Osteocyte (in vitro differentiated cells): ENCODE data around the gene ZCCHC2. TPM values are rescaled to one million over a fixed set of nuclear protein-coding genes. Genes with fewer than 3 reads are reported as not detected.

ENCODE experiments used
- DNase-seq: peaks from one replicate; pipeline ENCODE4 v3.0.0; 2021; ENCODE audit warnings: mixed read lengths; ENCODE audit not compliant: unreplicated experiment; ENCODE audit errors: extremely low spot score
- H3K27ac Mint-ChIP-seq: one replicate; pipeline ENCODE4 v1.8.0; 2021; ENCODE audit warnings: mild to moderate bottlenecking, mixed read lengths; ENCODE audit not compliant: unreplicated experiment
- H3K27me3 Mint-ChIP-seq: one replicate; pipeline ENCODE4 v1.8.0; 2021; ENCODE audit warnings: mixed read lengths; ENCODE audit not compliant: unreplicated experiment
- H3K36me3 Mint-ChIP-seq: one replicate; pipeline ENCODE4 v1.8.0; 2021; ENCODE audit warnings: mixed read lengths; ENCODE audit not compliant: unreplicated experiment
- H3K4me1 Mint-ChIP-seq: one replicate; pipeline ENCODE4 v1.8.0; 2021; ENCODE audit warnings: mixed read lengths; ENCODE audit not compliant: unreplicated experiment
- H3K4me3 Mint-ChIP-seq: one replicate; pipeline ENCODE4 v1.8.0; 2021; ENCODE audit warnings: mild to moderate bottlenecking, moderate library complexity, mixed read lengths; ENCODE audit not compliant: unreplicated experiment
- H3K9me3 Mint-ChIP-seq: one replicate; pipeline ENCODE4 v1.8.0; 2021; ENCODE audit warnings: mixed read lengths; ENCODE audit not compliant: unreplicated experiment
- CTCF ChIP-seq: fragments of 200-600 bp; sonication (generic); IDR thresholded peaks from 2 replicates; pipeline ENCODE4 v1.5.0; 2021; ENCODE audit warnings: antibody characterized with exemption, mild to moderate bottlenecking, moderate library complexity
- total RNA-seq: library from RNA; stranded (reverse); gene quantifications from 2 replicates; pipeline ENCODE4 v1.2.1, GENCODE V29; 2021

ZCCHC2 gene
- total RNA-seq, 1 donor from 2014 or later = 11.2 TPM

- Mint-ChIP-seq H3K27ac (no peak overlapping the region), H3K36me3 (peaks cover 44% of the 10 kb centered on the region), H3K27me3 (no peaks in the 10 kb centered on the region)
Observed at GRCh38 chr18:62556397-62556796, 33.6 kb downstream of the ZCCHC2 start.

GRCh38 chr18:62558015-62558663 lies 35.3 kb downstream of the ZCCHC2 start:
- no peak for TF ChIP-seq CTCF
- no peak for DNase-seq
- Mint-ChIP-seq H3K27ac (no peak overlapping the region), H3K9me3 (no peaks in the 10 kb centered on the region), H3K36me3 (peaks cover 46% of the 10 kb centered on the region), H3K27me3 (no peaks in the 10 kb centered on the region), H3K4me3 (no peak overlapping the region), H3K4me1 (peaks cover 7% of the 10 kb centered on the region)

More at GRCh38 chr18:62556397-62556796, 33.6 kb downstream of the ZCCHC2 start:
- no peak for TF ChIP-seq CTCF
- Mint-ChIP-seq H3K4me3 (no peak overlapping the region), H3K4me1 (peaks cover 7% of the 10 kb centered on the region), H3K9me3 (no peaks in the 10 kb centered on the region)
- no peak for DNase-seq

- no peaks in the 10 kb centered on the region for H3K4me1 Mint-ChIP-seq
- TF ChIP-seq CTCF = no peak
- H3K4me3 Mint-ChIP-seq = no peak overlapping the region
- peaks cover 54% of the 10 kb centered on the region for H3K36me3 Mint-ChIP-seq
- no peak overlapping the region for H3K27ac Mint-ChIP-seq
- no peaks in the 10 kb centered on the region for H3K27me3 Mint-ChIP-seq
- DNase-seq = no peak
- no peaks in the 10 kb centered on the region for H3K9me3 Mint-ChIP-seq
Observed at GRCh38 chr18:62564044-62564443, 41.2 kb downstream of the ZCCHC2 start.

- Mint-ChIP-seq H3K4me3 (no peak overlapping the region), H3K27me3 (no peaks in the 10 kb centered on the region), H3K36me3 (peaks cover 65% of the 10 kb centered on the region), H3K27ac (no peak overlapping the region), H3K9me3 (no peaks in the 10 kb centered on the region), H3K4me1 (no peaks in the 10 kb centered on the region)
- no peak for DNase-seq
- TF ChIP-seq CTCF = peak; percentile 30
Observed at GRCh38 chr18:62566199-62566598, 43.4 kb downstream of the ZCCHC2 start.

GRCh38 chr18:62566818-62567217 lies 44.0 kb downstream of the ZCCHC2 start:
- no peak for DNase-seq
- Mint-ChIP-seq H3K27ac (no peak overlapping the region), H3K4me3 (no peak overlapping the region), H3K36me3 (peaks cover 63% of the 10 kb centered on the region), H3K4me1 (no peaks in the 10 kb centered on the region), H3K27me3 (no peaks in the 10 kb centered on the region), H3K9me3 (no peaks in the 10 kb centered on the region)
- no peak for TF ChIP-seq CTCF
